ENCODE data around the gene HNMT.
"Not testable (repeated sequence)": the region's sequence is repeated elsewhere in the genome, so short reads cannot be mapped to it uniquely, and the experiment has no call there.

HNMT gene

DNA sequence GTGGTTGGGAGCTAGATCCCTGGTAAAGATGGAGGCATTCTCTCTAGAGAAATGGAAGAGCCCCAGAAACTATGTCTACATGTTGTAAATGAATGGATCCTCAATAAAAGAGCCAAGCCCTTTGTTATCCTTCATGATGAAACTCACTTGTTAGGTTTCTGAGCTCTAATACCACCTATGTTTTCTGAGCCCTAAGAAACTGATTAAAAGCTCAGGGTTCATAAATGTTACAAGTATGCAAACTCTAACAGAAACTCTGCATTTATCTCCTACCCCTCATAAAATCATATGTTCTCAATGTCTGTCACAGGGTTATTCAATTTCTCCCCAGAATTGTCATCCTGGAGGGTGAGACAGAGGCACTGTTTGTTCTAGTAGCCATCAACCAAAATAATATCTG, 18.0 kb upstream of the HNMT start:
- DNase-seq: no peak

DNA sequence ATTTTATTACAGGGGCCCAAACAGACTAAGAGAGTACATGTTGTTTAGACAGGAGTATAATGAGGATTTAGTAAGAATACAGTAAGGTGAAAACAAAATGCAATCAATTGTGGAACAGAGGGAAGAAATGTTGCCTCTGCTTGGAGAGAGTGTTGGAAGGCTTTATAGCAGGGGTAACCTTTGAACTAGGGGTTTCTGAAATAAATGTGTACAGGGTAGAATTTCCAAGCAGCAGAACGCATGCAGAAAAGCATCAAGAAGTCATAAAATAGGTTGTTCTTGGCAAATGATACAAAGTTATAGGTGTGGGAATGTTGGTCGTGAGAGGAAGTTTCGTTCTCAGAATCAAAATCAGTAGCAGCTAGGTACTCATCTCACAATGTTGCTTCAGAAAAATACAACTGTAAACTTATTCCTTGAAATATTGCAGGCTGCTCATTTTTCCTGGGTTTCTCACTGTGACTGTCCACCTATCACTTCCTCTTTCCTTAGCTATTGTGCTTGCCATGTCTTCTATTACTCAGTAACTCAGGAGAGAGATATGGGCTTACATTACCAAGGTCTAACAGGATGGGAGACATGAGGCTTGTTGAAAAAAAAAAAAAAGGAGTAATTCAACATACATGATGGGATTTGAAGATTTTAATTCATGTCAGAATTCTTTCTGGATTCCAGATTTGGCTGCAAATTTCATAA, 17.1 kb upstream of the HNMT start:
- no peak for DNase-seq

DNA sequence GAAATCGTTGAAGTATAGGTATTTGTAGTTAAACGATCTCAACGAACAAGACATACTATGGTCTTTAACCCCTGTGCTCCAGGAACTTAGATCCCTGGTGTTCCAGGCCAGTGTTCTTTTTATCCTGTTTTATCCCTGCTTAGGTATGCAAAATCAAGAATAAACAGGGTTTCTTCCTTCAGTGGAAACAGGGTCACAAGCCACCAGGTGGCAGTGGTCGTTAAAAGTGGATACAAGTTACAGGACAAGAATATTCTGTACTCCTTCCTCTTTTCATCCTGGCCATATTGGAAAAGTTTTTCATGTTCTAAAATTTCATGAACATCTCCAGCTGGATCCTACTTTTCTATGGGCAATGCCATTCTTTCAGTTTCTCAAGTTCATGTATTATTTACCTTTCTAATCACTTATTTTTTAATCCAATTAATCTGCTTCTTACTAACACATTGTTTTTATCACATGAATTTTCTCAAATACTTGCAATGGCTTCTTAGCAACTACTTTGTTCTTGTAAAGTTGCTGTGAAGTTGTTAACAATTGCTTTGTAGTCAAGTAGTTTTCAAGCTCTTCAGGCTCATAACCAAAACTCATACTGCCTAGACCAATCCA, 16.4 kb upstream of the HNMT start:
- DNase-seq: peak; percentile 6 to 56

DNA sequence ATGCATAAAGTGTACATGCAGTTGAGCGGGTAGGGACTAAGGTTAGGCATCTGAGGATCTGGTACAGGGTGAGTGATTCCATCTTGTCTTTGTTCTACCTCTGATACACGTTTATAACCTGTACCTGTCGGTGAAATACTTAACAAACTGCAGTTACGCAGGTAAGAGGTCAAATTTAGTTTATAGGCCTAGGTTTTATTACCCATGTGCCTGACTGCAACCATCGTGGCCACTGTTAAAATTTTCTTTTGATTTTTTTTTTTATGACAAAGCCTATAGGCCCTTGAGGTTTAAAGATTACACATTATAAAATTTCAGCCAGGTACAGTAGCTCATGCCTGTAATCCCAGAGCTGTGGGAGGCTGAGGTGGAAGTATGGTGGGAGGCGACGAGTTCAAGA, 15.4 kb upstream of the HNMT start:
- DNase-seq: no peak

DNA sequence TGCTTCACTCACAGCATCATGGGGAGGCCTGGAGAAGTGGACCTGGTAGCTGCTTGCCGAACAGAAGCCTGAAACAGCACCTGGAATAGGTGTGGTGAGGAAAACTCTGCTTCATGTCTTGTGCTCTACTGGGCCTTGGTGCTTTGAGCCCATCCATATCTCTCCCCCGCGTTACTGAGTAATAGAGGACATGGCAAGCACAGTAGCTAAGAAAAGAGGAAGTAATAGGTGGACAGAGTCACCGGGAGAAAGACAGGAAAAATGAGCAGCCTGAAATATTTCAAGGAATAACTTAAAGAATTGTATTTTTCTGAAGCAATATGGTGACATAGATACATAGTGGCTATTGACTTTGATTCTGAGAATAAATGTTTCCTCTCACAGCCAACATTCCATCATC, 14.0 kb upstream of the HNMT start:
- no peak for DNase-seq

- DNase-seq: no peak
These were observed 12.7 kb upstream of the HNMT start for GRCh38 chr2:137951586-137951985.

DNA sequence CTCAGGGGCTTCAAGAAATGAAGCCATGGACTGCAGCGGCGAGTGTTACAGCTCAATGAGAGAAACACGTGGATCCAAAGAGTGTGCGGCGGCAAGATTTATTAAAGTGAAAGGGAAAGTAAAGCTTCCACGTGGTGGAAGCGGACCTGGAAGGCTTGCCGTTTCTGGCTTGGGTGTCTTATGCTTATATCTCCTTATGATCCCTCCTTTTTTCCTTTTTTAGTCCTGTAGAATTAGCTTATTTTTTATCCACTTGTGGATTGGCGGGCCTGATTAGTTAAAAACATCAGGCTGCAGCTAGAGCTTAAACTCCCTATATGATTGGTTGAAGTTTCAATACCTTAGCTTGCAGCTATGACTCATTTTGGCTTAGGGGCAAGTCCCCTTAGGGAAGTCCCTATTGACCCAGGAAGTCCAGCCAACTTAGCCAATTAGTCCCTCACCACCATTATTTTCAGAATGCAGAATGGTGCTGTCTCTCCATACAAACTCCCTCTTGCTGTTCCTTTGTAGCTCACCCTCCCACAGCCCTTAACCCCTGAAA, 11.6 kb upstream of the HNMT start:
- no peak for DNase-seq

GRCh38 chr2:137955536-137955935, 8.7 kb upstream of the HNMT start:
- DNase-seq: no peak

DNA sequence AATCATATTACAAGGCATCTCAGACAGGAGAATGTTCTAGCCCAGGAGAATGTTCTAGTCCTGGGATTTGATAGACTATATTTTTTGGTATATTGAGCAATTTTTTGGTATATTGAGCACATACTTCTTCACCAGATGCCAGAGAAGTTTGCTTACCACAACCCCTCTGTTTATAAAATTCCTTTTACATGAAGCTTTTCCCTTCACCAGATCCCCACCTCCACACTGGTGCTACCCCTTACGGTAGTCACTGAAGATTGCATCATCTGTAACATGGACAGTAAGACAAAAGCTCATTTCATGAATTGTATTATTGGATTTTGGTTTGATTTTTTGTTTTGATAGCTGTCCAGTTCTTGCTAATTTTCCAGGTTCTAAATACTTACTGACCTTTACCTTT, 7.2 kb upstream of the HNMT start:
- no peak for DNase-seq

DNA sequence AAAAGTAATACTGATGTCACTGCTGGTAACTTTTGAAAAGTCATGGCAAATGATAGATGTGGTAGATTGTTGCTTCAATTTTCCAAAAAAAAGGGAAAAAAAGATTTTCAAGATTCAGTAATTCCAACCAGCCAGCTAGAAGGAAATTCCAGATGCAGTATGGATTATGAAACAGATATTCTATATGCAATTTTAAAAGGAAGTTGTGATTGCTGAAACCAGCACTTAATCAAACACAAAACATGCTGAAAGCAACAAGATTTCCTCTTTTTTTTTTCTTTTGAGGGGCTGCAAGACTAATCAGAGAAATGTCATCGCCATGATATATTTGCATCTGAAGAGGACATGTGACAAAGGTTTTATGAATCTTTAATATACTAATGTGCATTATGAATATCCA, 5.1 kb upstream of the HNMT start:
- no peak for DNase-seq

DNA sequence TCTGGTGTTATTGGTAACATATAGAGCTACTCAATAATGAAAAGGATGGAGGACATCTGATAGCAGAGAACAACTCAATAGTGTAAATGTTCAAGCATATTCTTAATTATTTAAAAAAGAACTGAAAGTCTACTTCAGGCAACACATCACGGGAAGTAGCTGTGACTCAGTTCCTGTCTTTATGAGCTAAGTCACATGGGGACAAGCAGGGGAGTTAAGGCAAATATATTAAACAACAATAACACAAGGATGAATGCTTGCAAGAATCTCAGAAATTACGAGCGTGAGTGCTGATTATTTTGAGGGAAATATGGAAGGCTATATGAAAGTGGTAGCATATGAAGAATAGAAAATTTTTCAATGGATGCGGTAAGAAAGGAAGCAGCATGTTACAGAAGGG, 4.0 kb upstream of the HNMT start:
- DNase-seq: no peak

DNA sequence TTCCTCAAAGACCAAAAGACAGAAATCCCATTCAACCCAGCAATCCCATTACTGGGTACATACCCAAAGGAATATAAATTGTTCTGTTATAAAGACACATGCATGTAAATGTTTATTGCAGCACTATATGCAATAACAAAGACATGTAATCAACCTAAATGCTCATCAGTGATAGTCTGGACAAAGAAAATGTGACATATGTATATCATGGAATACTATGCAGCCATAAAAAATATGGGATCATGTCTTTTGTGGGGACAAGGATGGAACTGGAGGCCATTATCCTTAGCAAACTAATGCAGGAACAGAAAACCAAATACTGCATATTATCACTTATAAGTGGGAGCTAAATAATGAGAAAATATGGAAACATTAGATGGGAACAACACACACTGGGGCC, 2.7 kb upstream of the HNMT start:
- DNase-seq: no peak

DNA sequence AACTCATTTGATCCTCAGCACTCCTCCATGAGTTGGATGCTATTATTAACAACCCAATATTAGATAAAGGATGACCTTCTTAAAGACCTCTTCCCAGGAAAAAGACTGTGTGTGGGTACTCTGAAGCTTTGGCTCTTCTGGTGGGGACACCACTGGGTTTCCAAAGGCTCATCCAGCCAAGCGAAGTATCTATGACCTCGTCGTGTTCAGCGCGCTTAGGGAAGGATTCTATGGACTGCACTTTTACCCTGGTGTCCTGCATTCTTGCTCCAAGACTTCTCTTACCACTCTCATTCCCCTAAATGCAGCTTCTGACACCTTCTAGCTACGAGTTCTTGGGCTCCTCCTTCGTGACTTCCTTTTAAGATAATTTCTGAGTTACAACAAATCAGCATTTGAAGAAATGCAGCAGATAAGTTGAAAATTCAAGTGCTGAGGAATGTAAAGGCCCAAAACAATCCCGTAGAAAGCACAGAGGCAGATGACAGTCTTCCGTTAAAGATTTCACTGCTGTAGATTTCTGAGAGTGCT, 673 bp upstream of the HNMT start:
- no peak for DNase-seq

GRCh38 chr2:137964859-137965459, 686 bp downstream of the HNMT start:
- DNase-seq: no peak

DNA sequence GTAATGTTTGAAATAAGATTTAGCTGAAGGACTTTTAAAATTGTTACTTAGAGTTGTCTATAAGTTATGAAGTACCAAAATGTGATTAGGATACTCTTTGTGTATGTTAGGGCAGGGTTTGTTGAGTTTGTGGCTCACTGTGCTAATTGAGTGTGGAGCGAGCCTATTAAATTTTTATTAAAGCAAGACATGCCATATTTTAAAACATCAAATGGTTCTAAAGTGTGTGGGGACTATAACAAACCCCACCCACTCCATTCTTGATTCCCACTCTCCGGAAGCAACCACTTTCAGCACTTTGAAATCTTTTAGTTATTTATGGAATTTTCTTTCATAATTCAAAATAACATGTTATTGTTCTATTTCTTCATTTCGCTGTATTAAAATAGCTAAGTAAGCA, 1.8 kb downstream of the HNMT start:
- DNase-seq: no peak

DNA sequence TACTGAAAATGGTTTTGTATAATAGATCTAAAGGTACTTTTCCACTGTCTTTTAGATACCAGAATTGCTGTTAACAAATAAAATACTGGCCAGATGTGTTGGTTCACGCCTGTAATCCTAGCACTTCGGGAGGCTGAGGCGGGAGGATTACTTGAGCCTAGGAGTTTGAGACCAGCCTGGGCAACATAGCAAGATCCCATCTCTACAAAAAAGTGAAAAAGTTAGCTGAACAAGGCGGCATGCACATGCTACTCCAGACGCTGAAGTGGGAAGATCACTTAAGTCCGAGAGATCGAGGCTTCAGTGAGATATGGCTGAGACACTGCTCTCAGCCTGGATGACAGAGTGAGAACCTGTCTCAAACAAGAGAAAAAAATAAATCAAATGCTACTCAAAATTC, 2.8 kb downstream of the HNMT start:
- DNase-seq: no peak

- DNase-seq: no peak
These were observed 4.5 kb downstream of the HNMT start for GRCh38 chr2:137968477-137969417.

- DNase-seq: no peak
These were observed 5.1 kb downstream of the HNMT start for GRCh38 chr2:137969418-137969765.

DNA sequence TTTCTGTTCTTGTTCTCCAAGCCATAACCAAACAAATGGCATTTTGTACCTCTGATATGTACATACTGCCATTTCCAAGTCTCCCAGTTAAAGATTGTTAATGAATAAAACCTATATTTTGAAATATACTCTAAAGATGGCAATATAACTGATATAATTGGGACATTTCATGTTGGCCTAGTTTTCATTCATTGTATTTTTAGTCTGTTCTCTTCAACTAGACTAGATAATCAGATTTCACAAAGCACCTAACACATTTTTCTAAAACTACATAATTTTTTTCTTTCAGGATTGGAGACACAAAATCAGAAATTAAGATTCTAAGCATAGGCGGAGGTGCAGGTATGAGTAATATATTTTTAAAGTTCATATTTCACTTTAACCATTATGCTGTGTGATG, 5.6 kb downstream of the HNMT start:
- DNase-seq: no peak

DNA sequence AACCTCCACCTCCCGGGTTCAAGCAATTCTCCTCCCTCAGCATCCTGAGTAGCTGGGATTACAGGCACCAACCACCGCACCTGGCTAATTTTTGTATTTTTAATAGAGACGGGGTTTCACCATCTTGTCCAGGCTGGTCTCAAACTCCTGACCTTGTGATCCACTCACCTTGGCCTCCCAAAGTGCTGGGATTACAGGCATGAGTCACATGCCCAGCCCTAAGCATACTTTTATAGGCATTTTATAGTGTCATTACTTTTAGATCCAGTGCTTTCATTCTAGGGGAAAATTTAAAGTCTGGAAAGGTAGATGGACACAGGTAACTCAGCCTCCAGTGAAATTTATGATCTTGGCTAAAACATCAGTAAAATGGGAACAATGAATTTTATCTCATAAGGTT, 7.0 kb downstream of the HNMT start:
- DNase-seq: not testable (repeated sequence)

- no peak for DNase-seq
These were observed 9.0 kb downstream of the HNMT start for GRCh38 chr2:137973280-137973679.

- DNase-seq: no peak
These were observed 11.3 kb downstream of the HNMT start for GRCh38 chr2:137975280-137976271.
